ENCODE measurements around the gene INPP4A. TPM values are rescaled to one million over a fixed set of nuclear protein-coding genes. Genes with fewer than 3 reads are reported as not detected.

INPP4A gene
- total RNA-seq, 4 donors from 2014 or later: 22.8 to 35.8 (median 25.4) TPM

Other genes starting within 250 kb of the INPP4A start
- 1 to 10 TPM in 2 of 4 donors, under 1 TPM in 1, not detected in 1; 0.40 to 1.8 (median 1.6) TPM for gene CNGA3, start 98.4 kb upstream of the INPP4A start, total RNA-seq
- gene COA5, start 163.7 kb downstream of the INPP4A start, total RNA-seq: 10 to 100 TPM in 3 of 4 donors, 1 to 10 TPM in 1; 4.5 to 36.2 (median 23.2) TPM
- 10 to 100 TPM; 23.9 to 46.8 (median 36.3) TPM for gene UNC50, start 163.7 kb downstream of the INPP4A start, total RNA-seq